CD4-positive, alpha-beta T cell treated with Interleukin-6 at 100 ng/mL for 8 hours (primary cell): ENCODE results near the gene ANKRD13A.
A peak's percentile ranks its signal among the peaks of the same experiment; 100 is the strongest.
"Not testable (repeated sequence)": the region's sequence is repeated elsewhere in the genome, so short reads cannot be mapped to it uniquely, and the experiment has no call there.

Experiments
- DNase-seq: peaks from one replicate; pipeline ENCODE4 v3.0.0-alpha.2; 2020; ENCODE audit warnings: mixed read lengths, low spot score

Gene ANKRD13A

DNA sequence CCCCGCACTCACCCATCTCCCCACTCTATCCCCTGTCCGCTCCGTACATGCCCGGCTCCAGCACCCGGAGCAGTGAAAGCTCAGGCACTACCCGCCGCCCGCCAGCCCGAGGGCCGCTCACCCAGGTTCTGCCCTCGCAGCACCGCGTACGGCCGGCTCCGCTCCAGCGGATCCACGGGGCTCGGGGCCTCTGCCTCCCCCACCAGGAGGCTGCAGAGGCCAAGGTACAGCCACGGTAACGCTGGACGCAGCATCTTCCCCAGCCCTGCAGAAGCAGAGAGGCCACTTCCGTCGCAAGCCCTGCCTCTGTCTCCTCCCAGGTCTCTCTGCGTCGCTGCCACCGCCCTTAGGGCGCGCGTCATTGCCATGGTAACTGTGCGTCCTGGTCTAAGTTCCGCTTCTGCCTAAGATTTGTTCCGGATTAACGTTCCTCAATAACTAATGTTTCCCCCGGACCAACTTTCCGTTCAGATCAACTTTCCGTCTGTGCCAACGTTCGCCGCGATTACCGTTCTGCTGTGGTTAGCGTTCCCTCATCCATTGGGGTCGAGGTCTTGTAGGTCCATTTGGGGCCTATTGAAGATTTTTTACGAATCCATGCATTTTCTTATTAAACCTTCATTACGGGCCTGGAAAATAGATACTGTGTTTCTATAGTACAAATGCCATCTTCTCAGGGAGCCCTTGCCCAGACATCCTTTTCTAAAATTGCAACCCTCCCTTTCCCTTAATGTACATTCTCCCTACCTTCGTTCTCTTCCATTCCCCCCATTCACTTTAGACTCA lies 49.2 kb downstream of the ANKRD13A start, which contains the start of gene C12orf76:
Gene C12orf76, minus strand, starts transcription at position 281 of the 786 bp plus-strand sequence. Its CDS starts 27 bp downstream, at position 254.
- DNase-seq: peak; percentile 90

DNA sequence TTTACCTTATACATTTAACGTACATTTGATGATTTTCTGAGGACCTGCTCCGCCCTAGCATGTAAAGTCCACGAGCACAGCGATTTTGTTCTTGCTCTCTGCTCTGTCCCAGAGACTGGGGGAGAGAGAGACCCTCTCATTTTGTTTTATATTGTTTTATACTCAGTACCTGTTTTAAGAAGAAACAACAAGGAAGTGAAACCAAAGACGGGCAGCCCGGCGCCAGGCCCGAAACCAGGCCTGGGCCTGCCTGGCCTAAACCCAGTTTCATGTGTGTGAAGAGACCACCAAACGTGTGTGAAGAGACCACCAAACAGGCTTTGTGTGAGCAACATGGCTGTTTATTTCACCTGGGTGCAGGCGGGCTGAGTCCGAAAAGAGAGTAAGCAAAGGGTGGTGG lies 49.8 kb downstream of the ANKRD13A start:
- DNase-seq: not testable (repeated sequence)

DNA sequence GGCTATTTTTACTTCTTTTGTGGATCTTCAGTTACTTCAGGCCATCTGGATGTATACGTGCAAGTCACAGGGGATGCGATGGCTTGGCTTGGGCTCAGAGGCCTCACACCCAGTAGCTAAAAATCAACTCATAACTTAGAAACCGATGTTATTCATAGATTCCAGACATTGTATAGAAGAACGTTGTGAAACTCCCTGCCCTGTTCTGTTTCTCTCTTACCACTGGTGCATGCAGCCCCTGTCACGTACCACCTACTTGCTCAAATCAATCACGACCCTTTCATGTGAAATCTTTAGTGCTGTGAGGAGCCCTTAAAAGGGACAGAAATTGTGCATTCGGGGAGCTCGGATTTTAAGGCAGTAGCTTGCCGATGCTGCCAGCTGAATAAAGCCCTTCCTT lies 50.4 kb downstream of the ANKRD13A start:
- DNase-seq: not testable (repeated sequence)

DNA sequence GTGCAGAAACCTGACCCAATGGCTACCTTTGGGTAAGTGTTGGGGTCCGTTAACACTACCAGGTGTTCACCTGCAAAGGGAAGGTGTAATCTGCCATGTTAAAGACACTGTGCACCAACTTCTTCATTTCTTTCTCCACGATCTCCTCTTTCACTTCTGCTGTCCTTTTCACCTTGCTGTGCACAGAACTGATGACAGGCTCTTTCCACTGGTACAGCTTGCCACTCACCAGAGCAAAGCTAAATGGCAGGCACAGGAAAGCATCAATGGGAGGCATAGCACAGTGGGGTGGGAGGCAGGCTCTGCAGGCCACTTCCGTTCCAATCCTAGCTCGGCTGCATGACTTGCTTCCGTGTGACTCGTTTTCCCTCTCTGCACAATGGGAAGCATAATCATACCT lies 51.7 kb downstream of the ANKRD13A start:
- no peak for DNase-seq

DNA sequence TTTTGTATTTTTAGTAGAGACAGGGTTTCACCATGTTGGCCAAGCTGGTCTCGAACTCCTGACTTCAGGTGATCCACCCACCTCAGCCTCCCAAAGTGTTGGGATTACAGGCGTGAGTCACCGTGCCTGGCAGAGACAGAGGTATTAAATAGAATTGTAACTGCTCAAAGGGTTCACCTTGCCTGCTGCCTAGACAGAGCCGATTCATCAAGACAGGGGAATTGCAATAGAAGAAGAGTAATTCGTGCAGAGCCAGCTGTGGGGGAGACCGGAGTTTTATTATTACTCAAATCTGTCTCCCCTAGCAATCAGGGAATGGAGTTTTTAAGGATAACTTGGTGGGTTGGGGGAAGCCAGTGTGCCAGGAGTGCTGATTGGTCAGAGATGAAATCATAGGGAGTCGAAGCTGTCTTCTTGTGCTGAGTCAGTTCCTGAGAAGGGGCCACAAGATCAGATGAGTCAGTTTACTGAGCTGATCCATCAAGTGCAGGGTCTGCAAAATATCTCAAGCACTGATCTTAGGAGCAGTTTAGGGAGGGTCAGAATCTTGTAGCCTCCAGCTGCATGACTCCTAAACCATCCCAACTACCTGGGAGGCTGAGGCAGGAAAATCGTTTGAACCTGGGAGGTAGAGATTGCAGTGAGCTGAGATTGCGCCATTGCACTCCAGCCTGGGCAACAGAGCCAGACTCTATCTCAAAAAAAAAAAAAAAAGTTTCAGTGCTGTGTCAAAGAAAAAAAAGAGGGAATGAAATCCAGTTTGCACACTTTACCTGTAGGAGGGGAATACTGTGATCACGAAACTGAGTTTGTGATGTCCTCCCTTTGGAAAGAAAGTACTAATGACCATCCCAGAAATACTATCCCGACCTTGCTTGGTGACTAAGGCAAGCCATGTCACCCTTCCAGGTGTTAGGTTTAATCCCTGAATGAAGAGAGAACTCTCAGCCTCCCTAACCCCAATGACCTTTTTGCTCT lies 56.4 kb downstream of the ANKRD13A start:
- DNase-seq: not testable (repeated sequence)

DNA sequence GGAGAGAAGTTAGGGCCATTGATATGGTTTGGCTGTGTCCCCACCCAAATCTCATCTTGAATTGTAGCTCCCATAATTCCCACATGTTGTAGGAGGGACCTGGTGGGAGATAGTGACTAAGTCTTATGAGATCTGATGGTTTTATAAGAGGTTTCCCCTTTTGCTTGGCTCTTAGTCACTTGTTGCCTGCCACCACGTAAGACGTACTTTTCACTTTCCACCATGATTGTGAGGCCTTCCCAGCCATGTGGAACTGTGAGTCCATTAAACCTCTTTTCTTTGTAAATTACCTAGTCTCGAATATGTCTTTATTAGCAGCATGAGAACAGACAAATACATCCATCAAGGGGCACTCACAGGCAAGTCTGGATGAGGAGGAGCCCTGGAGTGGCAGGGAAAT lies 57.4 kb downstream of the ANKRD13A start:
- not testable (repeated sequence) for DNase-seq

DNA sequence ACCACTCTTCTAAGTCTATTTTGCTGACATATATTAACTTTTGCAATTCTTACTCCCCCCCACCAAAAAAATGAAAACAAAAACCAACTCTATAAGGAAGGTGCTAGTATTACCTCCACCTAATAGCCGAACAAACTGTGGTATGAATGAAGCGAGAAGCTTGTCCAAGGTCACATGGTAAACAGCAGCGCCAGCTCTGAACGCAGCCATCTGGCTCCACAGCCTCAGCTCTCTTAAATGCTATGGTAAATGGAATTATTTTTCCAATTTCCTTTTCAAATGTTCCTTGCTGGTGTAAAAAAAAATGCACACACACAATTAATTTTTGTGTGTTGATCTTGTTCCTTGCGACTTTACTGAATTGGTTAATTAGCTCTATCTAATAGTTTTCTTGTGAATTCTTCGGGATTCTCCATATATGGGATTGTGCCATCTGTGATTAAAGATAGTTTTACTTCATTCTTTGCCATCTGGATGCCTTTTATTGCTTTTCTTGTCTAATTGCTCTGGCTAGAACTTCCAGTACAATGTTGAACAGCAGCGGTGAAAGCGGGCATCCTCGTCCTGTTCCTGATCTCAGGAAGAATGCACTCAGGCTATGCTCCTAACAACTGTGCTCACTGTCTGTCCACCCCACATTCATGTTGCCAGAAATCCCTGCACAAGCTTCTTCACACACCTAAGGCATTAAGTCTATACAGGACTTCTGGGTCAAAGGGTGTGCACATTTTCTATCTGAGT lies 59.8 kb downstream of the ANKRD13A start:
- DNase-seq: no peak

DNA sequence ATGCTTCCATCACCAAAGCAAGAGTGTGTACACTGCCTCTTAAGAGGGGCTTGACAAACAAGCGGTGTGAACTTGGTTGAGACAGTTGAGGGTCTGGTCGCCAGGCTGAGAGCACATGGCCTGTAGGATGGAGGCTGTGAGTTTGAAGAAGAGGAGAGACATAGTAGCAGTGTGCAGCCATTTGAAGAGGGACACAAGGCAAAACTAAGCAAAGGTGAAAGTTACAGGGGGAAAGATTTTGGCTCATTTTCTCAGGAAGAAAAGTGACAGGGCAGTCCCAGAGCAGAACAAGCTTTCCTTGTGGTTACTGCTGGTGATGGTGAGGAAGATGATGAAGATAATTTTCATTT lies 60.4 kb downstream of the ANKRD13A start:
- DNase-seq: no peak

DNA sequence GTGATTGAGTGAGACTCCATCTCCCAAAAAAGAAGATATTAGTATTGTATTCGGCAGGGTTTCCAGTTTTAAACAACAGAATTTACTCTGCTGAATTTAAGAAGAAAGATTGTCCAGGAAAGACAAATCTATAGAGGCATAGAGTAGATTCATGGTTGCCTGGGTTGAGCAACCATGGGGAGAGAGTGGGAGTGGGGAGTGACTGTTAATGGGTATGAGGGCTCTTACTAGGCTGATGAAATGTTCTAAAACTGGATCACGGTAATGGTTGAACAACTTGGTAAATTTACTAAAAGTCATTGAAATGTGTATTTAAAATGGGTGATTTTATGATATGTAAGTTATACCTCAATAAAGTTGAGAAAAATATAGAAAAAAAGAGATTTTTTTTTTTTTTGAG lies 63.0 kb downstream of the ANKRD13A start:
- no peak for DNase-seq

DNA sequence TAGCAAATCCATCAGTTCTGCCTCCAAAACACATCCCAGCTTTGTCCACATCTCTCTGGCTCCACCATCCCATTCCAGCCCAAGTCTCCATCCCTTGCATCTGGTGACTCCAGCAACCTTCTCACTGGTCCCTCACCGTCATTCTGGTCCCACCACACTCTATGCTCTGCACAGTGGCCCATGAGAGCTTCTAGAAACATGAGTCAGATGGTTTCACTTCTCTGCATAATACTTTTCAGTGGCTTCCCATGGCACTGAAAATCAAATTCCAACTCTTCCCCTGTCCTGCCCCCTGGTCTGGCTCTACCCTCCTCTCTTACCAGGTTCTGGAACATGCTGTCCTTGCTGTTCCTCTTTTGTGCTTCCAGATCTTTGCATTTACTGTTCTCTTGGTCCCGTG lies 66.3 kb downstream of the ANKRD13A start:
- no peak for DNase-seq

DNA sequence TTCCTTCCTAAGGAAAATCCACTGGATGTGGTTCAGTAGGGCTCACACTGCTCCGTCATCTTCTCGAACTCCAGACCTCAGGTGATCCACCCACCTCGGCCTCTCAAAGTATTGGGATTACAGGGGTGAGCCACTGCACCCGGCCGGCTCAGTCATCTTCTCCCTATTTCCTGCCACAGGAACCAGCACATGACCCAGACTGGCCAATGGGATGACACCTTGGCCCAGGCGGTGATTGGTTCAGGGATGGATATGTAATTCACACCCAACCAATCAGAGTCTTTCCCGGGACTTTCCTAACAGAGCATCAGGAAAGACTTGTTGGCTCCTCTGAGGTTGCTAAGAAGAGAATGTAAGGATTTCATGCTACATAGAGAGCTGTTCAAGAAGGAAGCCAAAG lies 68.3 kb downstream of the ANKRD13A start:
- DNase-seq: no peak

DNA sequence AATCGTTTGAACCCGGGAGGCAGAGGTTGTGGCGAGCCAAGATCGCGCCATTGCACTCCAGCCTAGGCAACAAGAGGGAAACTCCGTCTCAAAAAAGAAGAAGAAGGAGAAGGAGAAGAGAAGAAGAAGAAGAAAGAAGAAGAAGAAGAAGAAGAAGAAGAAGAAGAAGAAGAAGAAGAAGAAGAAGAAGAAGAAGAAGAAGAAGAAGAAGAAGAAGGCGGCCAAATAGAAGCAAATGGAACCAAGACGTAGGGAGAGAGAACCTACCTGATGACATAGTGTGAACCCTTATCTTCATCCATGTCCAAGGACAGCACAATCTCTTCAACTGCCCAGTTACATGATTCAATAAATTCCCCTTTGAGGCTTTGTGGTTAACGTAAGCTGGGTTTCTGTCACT lies 68.9 kb downstream of the ANKRD13A start:
- DNase-seq: not testable (repeated sequence)

DNA sequence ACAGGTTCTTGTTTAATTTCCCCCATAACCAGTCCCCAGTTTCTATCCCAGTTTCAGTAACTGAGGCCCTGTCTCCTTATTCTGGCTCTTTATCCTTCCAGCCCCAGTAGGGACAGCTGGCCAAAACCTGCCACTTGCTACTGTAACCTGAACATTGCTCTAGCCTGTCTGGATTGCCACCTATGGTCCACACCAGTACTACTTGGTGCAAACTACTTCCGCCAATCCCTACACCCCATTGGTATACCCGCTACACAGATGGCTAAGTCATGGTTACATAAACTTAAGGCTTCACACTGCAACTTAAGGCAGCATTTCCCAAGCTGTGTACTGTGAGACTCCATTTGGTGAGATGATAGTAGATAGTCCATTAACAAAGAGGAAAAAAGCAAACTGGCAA lies 69.4 kb downstream of the ANKRD13A start:
- DNase-seq: no peak

DNA sequence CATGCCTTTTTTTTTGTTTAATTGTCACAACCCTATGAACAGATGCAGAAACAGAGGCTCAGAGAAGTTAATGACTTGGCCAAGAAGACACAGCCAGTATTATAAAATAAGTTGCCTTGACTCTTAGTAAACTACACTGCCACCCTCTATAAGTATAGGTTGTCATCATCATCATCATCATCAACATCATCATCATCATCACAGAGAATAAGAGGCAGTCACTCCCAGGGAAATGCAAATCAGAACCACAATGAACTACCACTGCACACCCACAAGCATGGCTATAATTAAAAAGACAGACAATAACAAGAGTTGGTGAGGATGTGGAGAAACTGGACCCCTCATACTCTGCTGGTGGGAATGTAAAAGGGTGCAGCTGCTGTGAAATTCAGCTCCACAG lies 72.3 kb downstream of the ANKRD13A start:
- no peak for DNase-seq

DNA sequence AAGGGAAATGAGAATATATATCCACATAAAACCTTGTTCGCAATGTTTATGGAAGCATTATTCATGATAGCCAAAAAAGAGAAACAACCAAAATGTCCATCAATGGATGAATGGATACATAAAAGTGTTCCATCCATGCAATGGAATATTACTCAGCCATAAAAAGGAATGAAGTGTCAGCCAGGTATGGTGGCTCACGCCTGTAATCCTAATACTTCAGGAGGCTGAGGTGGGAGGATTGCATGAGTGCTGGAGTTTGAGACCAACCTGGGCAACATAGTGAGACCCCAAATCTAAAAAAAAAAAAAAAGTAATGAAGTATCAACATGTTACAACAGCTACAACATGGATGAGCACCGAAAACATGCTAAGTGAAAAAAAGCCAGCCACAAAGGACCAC lies 72.7 kb downstream of the ANKRD13A start:
- DNase-seq: no peak

DNA sequence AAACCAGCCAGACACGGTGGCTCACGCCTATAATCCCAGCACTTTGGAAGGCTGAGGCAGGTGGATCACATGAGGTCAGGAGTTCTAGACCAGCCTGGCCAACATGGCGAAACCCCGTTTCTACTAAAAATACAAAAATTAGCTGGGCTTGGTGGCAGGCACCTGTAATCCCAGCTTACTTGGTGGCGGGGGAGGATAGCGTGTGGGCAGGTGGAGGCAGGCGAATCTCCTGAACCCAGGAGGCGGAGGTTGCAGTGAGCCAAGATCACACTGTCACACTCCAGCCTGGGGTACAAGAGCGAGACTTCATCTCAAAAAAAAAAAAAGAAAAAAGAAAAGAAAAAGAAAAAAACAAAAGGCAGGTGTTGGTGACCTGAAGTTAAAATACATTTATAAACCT lies 73.4 kb downstream of the ANKRD13A start:
- not testable (repeated sequence) for DNase-seq

DNA sequence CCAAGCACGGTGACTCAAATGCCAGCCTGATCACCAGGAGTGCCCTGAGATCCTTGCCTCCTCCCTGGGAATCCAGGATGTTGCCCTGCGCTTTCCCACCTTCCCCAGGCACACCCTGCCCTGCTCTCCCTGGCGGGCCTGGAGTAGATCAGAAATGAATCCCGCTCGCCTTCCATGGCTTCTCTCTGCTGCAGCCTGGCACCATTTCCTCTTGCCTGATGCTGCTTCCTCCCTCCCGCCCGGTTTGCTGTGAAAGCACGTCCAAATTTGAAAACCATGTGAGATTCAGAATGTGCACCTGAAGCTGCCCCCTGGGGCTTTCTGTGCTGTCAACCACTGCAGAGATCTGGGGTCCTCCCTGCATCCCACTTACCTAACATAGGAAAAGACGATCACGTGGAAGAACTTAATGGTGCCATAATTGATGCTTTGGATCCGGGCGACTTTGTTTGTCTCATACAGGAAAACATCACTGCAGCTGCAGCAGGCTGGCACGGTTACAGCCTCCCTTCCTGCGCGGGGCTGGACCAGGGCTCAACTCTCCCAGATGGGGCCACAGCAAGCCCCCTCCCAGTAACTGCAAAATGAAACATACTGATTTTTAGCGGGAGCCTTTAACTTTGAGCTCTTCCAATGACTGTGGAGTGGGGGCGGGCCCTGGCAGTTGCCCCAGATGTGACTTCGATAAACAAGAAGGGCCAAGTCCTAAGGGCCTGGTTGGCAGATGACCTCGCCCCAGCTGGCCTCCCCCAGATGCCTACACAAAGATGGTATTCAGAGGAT lies 74.0 kb downstream of the ANKRD13A start:
- DNase-seq: peak; percentile 8

DNA sequence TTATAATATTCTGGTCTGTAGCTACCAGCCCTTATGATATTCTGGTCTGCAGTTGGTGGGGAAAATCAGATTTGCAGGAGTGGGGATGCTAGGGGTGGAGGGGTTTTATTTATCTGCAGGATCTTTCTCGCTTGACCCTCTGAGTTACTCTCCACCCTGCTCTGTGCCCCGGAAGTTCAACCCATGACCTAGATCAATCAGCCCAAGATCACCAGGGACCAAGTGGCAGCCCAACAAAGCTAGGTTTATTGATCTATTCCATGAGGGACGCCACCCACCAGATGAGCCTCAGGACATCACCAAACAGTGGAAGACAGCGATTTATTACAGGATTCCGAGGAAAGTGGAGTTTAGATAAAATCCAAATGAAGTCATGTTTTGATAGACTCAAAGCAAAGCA lies 74.9 kb downstream of the ANKRD13A start:
- DNase-seq: no peak

DNA sequence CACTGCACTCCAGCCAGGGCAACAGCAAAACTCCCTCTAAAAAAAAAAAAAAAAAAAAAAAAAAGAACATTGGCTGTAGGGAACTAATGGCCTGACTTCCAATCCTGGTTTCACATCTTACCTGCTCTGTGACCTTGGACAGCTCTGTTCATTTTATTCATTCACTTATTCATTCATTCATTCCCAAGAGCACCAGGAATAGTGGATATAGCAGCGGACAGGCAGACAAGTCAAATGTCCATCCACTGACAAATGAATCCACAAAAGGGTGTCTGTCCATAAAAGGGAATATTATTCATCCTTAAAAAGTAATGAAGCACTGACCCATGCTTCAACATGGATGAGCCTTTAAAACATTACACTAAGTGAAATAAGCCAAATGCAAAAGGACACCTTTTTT lies 76.7 kb downstream of the ANKRD13A start:
- no peak for DNase-seq

DNA sequence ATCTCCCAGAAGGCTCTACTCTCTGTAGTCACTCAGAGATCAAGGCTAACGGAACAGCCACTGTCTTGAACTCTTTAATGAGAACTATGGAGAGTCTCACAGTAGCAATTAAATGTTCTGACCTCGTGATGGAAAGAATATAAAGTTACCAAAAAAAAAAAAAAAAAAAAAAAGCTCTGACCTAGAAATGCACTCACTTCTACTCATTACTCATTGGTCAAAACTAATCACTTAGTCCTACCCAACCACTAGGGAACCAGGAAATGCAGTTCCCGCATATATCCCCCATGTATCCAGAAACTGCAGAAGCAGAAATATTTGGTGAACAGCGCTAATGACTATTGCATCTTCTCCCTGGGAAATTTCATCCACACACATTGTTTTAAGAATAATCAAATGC lies 78.6 kb downstream of the ANKRD13A start:
- no peak for DNase-seq
